GM10248 (cell line): ENCODE results near the gene ENO1.

Experiments used
- CTCF ChIA-PET: fragments of 300-600 bp; sonication (Branson Sonifier 250); formaldehyde crosslinking; extraction: SDS; loops from one replicate; lab custom pipeline; 2021; ENCODE audit warnings: antibody characterized with exemption; lab: Yijun Ruan, JAX
- POLR2A ChIA-PET: fragments of 350-650 bp; sonication (Branson Sonifier 250); formaldehyde crosslinking; extraction: SDS; loops from one replicate; lab custom pipeline; 2020; ENCODE audit warnings: antibody characterized with exemption; lab: Yijun Ruan, JAX
- DNase-seq: peaks from one replicate; pipeline ENCODE4 v3.0.0; 2012; ENCODE audit errors: extremely low spot score
- TF ChIP-seq, protein P1 (sequence below): IDR thresholded peaks from 2 replicates; pipeline ENCODE4 v1.5.1; 2012; ENCODE audit warnings: mild to moderate bottlenecking, low read depth; ENCODE audit errors: extremely low read depth, missing control alignments, control extremely low read depth

Gene ENO1

DNA sequence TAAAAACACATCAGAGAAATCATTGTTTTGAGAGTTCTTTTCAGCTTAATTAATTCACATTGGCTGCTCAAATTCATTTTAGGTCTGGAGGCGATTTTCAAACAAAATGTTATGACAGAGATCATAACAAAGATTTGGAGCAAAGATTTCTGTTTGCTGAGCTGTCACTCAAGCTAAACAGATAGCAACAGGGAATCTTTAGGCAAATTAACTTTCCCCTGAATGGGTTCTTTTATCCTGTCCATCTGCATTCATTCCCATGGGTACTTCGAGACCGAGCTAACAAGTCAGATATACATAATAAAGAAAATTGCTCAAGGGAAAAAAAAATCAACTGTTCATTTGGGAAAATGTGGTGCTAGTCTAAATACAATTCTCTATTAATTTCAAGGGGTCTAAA is 37.0 kb upstream of the ENO1 start:
- CTCF ChIA-PET, result interaction anchor here (0.8 to 12.7 kb wide), 5 partner anchors 29 to 186 kb away, joined by 4 to 85 read pairs (median 11); no protein-coding TSS in a partner anchor
- POLR2A ChIA-PET, result no interaction called here
- DNase-seq, result no peak
- TF ChIP-seq, protein P1, sequence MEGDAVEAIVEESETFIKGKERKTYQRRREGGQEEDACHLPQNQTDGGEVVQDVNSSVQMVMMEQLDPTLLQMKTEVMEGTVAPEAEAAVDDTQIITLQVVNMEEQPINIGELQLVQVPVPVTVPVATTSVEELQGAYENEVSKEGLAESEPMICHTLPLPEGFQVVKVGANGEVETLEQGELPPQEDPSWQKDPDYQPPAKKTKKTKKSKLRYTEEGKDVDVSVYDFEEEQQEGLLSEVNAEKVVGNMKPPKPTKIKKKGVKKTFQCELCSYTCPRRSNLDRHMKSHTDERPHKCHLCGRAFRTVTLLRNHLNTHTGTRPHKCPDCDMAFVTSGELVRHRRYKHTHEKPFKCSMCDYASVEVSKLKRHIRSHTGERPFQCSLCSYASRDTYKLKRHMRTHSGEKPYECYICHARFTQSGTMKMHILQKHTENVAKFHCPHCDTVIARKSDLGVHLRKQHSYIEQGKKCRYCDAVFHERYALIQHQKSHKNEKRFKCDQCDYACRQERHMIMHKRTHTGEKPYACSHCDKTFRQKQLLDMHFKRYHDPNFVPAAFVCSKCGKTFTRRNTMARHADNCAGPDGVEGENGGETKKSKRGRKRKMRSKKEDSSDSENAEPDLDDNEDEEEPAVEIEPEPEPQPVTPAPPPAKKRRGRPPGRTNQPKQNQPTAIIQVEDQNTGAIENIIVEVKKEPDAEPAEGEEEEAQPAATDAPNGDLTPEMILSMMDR, result no peak

DNA sequence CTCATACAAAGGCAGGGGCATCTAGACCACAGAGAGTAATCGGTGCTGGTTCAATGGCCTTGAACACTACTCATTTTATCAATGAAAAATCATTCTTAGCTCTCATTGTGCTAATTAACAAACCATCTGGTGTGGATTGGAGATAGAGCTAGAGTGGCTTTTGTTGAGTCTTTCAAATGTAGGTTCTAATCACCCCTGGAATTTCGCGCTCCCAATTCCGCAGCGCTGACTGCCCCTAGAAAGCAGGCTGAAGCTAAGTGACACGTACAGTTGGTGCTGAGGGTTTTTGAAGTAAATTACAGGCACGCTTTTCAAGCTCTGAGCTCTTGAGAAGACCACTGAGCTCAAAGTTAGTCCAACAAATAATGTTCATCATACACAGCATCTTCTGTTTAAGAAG is 36.0 kb upstream of the ENO1 start:
- no peak for DNase-seq
- ChIA-PET CTCF (interaction anchor here (0.8 to 12.7 kb wide), 5 partner anchors 30 to 187 kb away, joined by 4 to 85 read pairs (median 11); no protein-coding TSS in a partner anchor), POLR2A (no interaction called here)
- TF ChIP-seq, protein P1, result no peak

DNA sequence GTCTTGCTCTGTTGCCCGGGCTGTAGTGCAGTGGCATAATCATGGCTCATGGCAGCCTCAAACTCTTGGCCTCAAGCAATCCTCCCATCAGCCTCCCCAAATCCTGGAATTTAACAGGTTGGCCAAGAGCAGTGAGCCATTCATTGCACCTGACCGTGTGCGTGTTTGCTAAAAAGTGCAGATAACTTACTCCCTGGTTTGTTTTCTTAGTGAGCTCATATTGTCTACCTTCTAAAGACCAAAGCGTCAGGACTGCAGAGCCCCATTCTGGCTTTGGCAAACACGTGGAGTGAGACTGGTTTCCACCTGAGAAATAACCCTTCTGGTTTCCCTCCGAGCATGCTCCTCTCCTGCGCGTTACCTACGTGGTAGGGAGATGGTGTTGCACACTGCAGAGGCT is 35.0 kb upstream of the ENO1 start:
- ChIA-PET POLR2A (no interaction called here), CTCF (interaction anchor here (2.7 to 12.7 kb wide), 2 partner anchors 91 to 188 kb away, joined by 11 to 85 read pairs; no protein-coding TSS in a partner anchor)
- TF ChIP-seq, protein P1, result no peak

DNA sequence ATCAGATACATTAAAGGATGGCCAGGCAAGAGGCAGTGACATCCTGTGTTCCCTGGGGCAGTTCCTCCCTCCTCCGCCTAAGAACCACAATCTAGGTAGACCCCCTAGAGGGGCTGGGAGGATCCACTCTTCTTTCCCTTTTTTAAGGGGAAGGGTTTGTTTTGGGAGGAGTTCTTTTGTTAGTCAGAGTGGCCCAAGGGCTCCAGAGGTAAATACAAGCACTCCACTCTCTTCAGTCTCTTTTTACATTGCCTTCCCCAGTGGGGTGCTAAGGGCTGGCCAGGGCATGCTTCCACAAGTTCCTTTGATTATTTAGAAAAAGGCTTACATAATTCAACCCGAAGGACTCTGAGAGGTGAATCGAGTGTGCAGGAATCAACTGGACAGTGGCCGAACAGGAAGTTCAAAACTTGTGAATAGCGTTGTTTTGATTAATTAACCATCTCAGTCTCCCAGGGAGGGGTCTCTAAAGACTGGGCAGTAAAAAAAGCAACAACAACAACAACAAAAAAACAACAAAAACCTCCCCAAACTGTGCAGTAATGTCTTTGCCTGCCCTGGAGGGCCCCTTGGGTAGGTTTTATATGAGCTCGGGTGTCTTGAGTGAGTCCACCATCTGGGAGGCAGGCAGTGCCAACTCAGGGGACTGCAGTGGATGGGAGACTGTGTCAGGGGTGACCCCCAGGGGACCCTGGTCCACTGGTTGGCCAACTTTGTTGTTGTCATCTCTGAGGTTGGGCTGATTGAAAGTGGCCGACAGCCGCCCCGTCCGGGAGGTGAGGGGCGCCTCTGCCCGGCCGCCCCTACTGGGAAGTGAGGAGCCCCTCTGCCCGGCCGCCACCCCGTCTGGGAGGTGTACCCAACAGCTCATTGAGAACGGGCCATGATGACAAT is 33.2 kb upstream of the ENO1 start:
- DNase-seq, result no peak
- ChIA-PET CTCF (interaction anchor here (0.7 to 5.5 kb wide), 2 partner anchors 93 to 214 kb away, joined by 3 to 32 read pairs; no protein-coding TSS in a partner anchor), POLR2A (no interaction called here)
- TF ChIP-seq, protein P1, result no peak

More for the DNA sequence above, 35.0 kb upstream of the ENO1 start:
- no peak for DNase-seq

DNA sequence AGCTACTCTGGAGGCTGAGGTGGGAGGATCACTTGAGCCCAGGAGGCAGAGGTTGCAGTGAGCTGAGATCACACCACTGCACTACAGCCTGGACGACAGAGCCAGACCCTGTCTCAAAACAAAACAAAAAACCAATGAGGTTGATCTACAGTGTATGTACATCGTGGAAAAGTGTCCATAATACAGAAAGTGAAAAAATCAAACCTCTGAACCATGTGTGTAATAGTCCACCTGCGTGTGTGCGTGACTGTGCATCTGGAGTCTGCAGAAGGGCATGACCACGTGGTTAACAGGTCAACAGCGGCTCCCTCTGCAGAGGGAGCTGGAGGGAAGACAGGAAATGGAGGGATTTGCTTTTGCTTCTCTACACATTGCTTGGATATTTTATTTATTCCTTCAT is 32.4 kb upstream of the ENO1 start:
- TF ChIP-seq, protein P1, result no peak
- ChIA-PET CTCF (interaction anchor here (0.7 to 5.5 kb wide), 2 partner anchors 94 to 214 kb away, joined by 3 to 32 read pairs; no protein-coding TSS in a partner anchor), POLR2A (no interaction called here)
- DNase-seq, result no peak

DNA sequence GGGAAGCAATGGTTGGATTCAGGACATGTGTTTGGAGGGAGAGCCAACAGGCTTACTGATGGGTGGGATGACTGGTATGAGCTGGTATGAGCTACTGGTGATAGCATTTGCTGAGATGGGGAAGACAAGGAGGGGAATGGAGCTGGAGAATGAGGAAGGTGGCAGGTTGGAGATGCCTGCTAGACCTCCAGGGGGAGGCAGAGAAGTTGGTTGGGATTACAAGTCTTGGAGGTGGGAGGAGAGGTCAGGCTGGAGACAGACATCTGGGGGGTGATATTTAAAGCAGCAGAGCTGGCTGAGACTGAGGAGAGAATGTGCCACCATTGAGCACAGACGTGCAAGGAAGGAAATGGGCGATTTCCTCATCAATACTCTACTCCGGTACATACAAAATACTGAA is 31.8 kb upstream of the ENO1 start:
- no peak for DNase-seq
- ChIA-PET POLR2A (no interaction called here), CTCF (interaction anchor here (0.6 to 5.5 kb wide), 2 partner anchors 9 to 94 kb away, joined by 3 to 32 read pairs; no protein-coding TSS in a partner anchor)

More for the DNA sequence above, 31.8 kb upstream of the ENO1 start:
- TF ChIP-seq, protein P1, result no peak
